GM12892 (cell line): ENCODE measurements around the gene RAMP1.

Source experiments
- DNase-seq: peaks from one replicate; pipeline ENCODE4 v3.0.0; 2011; ENCODE audit not compliant: insufficient read length
- FAIRE-seq: peaks from 2 replicates; lab custom pipeline; 2011; peaks lifted over from hg19 to GRCh38; lab: Jason Lieb, UNC
- POLR2A ChIP-seq: IDR thresholded peaks from 2 replicates; pipeline ENCODE4 v1.6.1; 2011; ENCODE audit warnings: low read depth, low read length, control low read depth
- POLR2AphosphoS5 ChIP-seq: IDR thresholded peaks from 2 replicates; pipeline ENCODE4 v1.6.1; 2011; ENCODE audit warnings: low read depth, low read length, control low read depth
- TAF1 ChIP-seq: IDR thresholded peaks from 2 replicates; pipeline ENCODE4 v1.6.1; 2011; ENCODE audit warnings: low read depth, mild to moderate bottlenecking, control low read depth, low read length, borderline replicate concordance

RAMP1 gene

DNA sequence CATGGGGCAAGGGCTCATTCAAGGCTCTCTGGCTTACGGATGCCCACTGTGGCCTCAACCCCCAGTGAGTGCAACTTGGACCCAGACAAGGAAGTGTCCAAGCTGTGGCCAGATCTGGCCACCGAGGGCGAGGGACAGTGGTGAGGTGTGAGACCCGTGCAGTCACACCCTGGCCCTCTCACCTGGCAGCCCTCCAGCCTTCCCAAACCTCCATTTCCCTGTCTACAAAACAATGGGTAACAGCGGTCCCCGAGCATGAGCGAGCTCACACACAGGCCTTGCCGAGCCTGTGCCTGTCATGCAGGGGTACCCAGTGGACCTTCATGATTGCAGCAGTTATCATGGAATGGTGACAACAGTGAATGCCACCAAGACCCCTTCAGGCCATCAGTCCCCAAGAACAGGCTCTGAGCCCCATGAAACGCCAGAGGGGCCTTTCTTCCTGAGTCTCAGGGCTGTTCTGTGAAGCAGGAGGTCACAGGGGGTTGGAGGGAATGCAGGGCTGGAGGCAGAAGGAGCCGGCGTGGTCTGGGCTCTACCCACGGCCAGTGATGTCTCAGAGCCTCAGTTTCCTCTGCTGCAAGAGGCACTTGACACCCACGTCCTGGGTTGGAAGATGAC, 49.8 kb downstream of the RAMP1 start:
- FAIRE-seq = no peak
- no peak for DNase-seq
- no peak for TF ChIP-seq TAF1
- no peak for TF ChIP-seq POLR2A
- TF ChIP-seq POLR2AphosphoS5 = no peak

GRCh38 chr2:237909801-237910475, 50.5 kb downstream of the RAMP1 start:
- TF ChIP-seq TAF1 (no peak), POLR2A (no peak), POLR2AphosphoS5 (no peak)
- no peak for FAIRE-seq
- DNase-seq = no peak

DNA sequence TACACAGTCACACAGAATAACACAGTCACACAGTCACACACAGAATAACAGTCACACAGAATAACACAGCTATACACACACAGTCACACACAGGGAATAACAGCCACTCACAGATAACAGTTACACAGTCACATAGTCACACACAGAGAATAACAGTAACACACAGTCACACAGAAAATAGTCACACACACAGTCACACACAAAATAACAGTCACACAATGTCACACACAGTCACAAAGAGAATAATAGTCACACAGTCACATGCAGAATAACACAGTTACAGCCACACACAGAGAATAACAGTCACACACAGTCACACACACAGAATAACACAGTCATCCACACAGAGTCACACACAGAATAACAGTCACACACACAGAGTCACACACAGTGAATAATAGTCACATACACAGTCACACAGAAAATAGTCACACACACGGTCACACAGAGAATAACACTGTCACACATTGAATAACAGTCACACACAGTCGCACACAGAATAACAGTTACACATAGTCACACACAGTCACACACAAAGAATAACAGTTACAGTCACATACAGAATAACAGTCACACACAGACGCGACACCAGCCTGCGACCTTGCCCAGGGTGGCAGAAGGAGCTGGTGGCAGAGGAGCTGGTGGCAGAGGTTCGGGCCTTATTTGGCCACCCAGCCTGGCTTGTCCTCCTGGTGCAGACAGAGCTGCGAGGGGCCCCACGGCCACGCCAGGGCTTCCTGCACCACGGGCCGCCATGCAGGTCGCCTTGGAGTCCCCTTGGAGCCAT, 51.3 kb downstream of the RAMP1 start:
- FAIRE-seq = peak; percentile 51
- no peak for DNase-seq
- no peak for TF ChIP-seq POLR2AphosphoS5
- TF ChIP-seq POLR2A = no peak
- no peak for TF ChIP-seq TAF1

DNA sequence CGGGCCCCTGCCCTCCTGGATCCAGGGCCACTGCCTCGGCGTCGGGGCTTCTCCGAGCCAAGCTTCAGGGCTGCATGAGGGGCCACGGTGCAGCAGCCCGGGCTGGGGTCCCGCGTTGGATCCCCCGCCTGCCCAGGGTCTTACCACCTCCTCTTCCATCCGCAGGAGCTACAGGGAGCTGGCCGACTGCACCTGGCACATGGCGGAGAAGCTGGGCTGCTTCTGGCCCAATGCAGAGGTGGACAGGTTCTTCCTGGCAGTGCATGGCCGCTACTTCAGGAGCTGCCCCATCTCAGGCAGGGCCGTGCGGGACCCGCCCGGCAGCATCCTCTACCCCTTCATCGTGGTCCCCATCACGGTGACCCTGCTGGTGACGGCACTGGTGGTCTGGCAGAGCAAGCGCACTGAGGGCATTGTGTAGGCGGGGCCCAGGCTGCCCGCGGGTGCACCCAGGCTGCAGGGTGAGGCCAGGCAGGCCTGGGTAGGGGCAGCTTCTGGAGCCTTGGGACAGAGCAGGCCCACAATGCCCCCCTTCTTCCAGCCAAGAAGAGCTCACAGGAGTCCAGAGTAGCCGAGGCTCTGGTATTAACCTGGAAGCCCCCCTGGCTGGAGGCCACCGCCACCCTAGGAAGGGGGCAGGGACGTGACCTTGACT, 52.1 kb downstream of the RAMP1 start:
- DNase-seq = no peak
- TF ChIP-seq POLR2AphosphoS5 (no peak), TAF1 (no peak), POLR2A (no peak)
- FAIRE-seq = no peak

DNA sequence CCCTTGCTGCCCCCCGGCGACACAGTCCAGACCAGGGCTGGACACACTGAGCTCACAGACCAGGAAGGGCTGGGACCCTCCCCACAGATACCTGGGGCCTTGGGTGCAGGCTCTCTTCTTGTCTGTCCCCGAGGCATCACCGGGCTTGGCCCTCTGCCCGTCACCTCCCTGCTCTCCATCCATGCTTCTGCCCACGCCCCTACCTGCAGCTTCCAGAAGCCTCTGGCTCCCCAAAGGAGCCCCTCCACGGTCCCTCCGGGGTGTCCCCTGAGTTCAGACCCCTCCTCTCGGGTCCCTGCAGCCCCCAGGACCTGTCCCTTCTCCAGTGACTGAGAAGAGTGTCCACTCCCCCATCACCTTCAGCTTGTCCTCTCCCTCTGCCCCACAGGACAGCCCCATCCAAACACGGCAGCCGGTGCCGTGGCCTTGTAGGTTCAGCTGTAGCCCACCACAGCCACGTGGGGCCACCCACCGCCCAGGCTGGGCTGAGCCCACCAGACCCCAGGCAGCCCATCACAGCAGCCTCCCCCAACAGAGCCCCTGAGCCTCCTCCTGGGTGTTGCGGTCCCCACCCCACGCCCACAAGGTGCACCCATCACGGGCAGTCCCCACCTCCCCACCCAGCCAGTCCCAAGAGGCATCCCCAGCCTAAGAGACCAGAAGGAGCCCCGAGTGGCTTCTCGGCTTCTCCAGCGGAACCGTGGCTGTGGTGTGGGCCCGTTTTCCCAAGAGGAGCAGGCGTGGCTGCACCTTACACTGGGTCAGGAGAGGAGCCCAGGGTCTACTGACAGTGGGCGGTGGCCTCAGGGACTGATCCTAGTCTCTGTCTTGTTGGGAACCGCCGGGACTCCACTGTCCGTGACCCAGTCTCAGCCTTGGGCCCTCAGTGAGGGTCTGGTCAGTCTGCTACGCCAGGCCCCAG, 53.1 kb downstream of the RAMP1 start:
- no peak for TF ChIP-seq POLR2A
- no peak for TF ChIP-seq TAF1
- TF ChIP-seq POLR2AphosphoS5 = no peak
- no peak for FAIRE-seq
- DNase-seq = no peak

DNA sequence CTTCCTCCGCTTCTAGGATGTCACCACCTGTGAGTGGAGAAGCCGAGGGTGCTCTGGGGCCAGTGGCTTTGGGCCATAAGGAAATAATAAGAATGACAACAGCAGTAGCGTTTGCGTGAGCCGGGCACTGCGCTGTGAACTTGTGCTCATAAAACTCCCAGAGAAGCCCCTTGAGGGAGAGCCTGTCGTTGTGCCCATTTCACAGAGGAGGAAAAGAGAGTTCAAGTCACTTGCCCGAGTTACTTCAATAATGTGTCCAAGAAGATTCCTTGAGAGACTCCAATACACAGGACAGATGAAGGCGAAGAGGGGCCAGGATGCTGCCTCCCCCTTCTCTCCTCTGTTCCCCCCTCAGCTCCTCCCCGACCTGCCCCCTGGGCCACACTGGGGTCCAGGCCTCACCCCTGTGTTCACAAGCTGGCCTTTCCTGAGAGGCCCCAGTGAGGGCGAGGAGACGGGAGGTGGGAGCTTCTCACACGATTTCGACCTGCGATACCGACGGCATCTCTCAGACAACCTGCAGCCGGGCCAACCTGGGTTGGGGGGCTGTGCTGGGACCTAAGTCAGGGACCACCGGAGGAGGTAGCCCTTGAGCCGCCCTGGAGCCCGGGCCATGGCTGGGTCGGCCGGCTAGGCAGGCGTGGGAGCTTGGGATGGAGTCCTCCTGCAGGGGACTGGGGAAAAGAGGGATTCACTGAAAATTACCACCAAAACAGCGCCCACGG, 53.9 kb downstream of the RAMP1 start:
- TF ChIP-seq POLR2AphosphoS5 = no peak
- DNase-seq (no peak), FAIRE-seq (no peak)

DNA sequence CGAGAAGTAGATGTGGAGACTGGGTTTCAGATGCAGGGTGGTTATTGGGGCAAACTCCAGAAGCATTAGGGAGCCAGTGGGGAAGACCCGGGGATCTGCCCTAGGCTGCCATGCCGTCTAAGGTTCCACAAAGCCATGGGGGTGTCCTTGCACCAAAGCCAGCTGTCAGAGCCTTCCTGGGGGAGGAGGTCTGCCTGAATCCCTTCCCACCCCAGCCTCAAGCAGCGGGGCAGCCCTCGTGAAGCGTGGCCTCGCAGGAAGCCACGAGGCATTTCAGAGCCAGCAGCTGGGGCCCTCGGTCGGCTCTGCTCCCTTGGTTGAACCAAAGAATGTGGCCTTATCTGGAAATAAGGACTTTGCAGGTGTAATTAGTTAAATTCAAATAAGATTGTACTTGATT, 56.2 kb downstream of the RAMP1 start:
- FAIRE-seq = no peak

GRCh38 chr2:237916296-237916695, 56.9 kb downstream of the RAMP1 start:
- DNase-seq (no peak), FAIRE-seq (no peak)

More for the DNA sequence above, 56.2 kb downstream of the RAMP1 start:
- TF ChIP-seq POLR2A (no peak), TAF1 (no peak), POLR2AphosphoS5 (no peak)
- no peak for DNase-seq

DNA sequence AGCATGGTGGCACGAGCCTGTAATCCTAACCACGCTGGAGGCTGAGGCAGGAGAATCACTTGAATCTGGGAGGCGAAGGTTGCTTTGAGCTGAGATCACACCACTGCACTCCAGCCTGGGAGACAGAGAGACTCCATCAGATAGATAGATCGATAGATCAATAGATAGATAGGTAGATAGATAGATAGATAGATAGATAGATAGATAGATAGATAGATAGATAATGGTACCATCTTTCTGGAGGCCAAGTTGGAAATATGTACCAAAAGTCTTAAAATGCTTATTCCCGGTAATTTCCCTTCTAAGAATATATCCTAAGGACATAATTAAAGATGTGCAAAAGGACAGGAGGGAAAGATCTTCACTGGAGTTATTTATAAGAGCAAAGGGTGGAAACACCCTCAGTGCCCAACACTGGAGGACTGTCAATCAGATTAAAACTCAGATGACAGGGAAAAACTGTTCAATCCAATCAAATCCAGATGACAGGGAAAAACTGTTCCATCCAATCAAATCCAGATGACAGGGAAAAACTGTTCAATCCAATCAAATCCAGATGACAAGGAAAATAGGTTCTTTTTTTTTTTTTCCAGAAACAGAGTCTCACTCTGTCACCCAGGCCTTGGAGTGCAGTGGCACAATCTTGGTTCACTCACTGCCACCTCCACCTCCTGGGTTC, 58.4 kb downstream of the RAMP1 start:
- TF ChIP-seq POLR2AphosphoS5 (no peak), POLR2A (no peak), TAF1 (no peak)
- DNase-seq = no peak
- FAIRE-seq = no peak

More at GRCh38 chr2:237916296-237916695, 56.9 kb downstream of the RAMP1 start:
- TF ChIP-seq POLR2AphosphoS5 (no peak), TAF1 (no peak), POLR2A (no peak)

DNA sequence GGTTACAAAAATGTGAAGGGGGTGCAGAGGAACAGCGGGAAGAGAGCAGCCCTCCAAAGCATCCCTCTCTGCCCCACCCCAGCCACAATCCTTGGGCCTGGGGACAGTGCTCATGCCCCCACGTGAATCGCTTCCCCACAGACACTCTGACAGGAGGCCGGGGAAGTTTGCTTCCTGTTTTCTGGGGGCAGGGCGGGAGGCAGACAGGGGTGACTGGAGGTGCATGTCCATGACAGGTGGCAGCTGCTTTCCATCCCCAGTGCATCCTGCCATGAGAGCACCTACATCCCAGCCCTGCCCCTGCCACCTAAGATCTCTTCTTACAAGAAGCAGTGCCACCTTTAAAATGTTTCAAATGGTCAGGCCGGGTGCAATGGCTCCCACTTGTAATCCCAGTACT, 60.2 kb downstream of the RAMP1 start:
- DNase-seq (no peak), FAIRE-seq (no peak)
- no peak for TF ChIP-seq TAF1
- no peak for TF ChIP-seq POLR2AphosphoS5
- TF ChIP-seq POLR2A = no peak

GRCh38 chr2:237920673-237921072, 61.2 kb downstream of the RAMP1 start:
- no peak for DNase-seq
- no peak for FAIRE-seq
- TF ChIP-seq POLR2AphosphoS5 = no peak
- no peak for TF ChIP-seq TAF1
- no peak for TF ChIP-seq POLR2A
